ENCODE data around the gene GPR3. TPM values are rescaled to one million over a fixed set of nuclear protein-coding genes. Genes with fewer than 3 reads are reported as not detected.

The GPR3 gene
- total RNA-seq, 1 experiment from 2014 or later: 0.98 TPM

DNA sequence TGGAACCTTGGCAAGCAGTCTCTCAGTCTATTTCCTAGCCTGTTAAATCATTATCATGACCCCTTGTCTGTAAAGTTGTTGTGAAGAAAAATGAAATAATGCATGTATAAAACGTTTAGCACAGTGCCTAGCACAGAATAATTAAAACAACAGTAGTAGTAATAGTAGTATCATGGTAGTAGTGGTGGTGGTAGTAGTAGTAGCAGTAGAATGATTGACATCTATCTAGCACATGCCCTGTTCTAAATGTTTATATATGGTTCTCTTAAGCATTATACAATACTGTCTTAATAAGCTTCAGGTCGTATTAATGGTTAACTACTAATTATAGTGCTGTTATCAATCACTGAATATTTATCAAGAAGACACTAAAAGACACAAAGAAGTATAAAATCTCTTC, 46.7 kb downstream of the GPR3 start:
- Histone ChIP-seq H3K27ac (no peak overlapping the region), H3K27me3 (ENCODE audit: insufficient read depth, low read depth) (no peaks in the 10 kb centered on the region), H3K9me3 (ENCODE audit: insufficient read depth, low read depth) (no peaks in the 10 kb centered on the region), H3K4me2 (no peak overlapping the region), H3K4me3 (no peak overlapping the region), H2AFZ (no peak overlapping the region), H3K36me3 (ENCODE audit: low read depth) (no peaks in the 10 kb centered on the region), H3K9me2 (ENCODE audit: insufficient read depth) (no peaks in the 10 kb centered on the region), H3K79me2 (ENCODE audit: low read depth) (peaks cover 55% of the 10 kb centered on the region), H4K20me1 (ENCODE audit: insufficient read depth) (no peaks in the 10 kb centered on the region), H3K4me1 (replicated peaks; ENCODE audit: insufficient read depth) (peaks cover 32% of the 10 kb centered on the region), H3F3A (ENCODE audit: insufficient read depth, low read depth) (peaks cover 8% of the 10 kb centered on the region; the same call in 1 of the 2 replicates)
- ChIA-PET POLR2A (ENCODE audit: unreplicated experiment) (no interaction called here), CTCF (no interaction called here)
- TF ChIP-seq, protein P1, sequence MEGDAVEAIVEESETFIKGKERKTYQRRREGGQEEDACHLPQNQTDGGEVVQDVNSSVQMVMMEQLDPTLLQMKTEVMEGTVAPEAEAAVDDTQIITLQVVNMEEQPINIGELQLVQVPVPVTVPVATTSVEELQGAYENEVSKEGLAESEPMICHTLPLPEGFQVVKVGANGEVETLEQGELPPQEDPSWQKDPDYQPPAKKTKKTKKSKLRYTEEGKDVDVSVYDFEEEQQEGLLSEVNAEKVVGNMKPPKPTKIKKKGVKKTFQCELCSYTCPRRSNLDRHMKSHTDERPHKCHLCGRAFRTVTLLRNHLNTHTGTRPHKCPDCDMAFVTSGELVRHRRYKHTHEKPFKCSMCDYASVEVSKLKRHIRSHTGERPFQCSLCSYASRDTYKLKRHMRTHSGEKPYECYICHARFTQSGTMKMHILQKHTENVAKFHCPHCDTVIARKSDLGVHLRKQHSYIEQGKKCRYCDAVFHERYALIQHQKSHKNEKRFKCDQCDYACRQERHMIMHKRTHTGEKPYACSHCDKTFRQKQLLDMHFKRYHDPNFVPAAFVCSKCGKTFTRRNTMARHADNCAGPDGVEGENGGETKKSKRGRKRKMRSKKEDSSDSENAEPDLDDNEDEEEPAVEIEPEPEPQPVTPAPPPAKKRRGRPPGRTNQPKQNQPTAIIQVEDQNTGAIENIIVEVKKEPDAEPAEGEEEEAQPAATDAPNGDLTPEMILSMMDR (conservative IDR thresholded peaks at IDR 0.05): no peak
- no peak for TF ChIP-seq EZH2 (IDR thresholded peaks at IDR 0.05; ENCODE audit: low read depth)
- no TSS peak for BruUV-seq (replicated peaks)
- intact Hi-C loops (cut with micrococcal nuclease; ENCODE audit: unreplicated experiment): no loop called here
- no peak for DNase-seq

DNA sequence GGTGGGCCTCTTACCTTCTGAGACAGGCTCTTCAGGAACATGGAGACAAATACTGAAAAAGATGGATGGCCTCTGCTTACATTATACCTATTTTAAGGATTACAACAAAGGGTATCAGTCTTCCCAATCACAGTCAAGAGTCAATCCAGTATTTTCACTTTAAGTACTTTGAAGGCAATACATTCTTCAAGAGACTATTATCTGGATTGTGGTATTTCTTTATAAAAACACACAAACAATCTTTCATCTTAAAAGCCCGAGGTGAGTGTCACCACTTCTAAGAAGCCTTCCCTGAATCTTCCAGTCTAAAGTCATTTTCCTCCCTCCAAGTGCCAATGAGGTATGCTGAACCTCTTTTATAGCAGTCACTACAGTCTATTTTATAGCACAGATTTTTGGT, 52.2 kb downstream of the GPR3 start:
- ChIA-PET POLR2A (ENCODE audit: unreplicated experiment) (no interaction called here), CTCF (no interaction called here)
- BruUV-seq (replicated peaks): no TSS peak
- H3K27me3 ChIP-seq (ENCODE audit: insufficient read depth, low read depth): no peaks in the 10 kb centered on the region
- no peak overlapping the region for H2AFZ ChIP-seq
- TF ChIP-seq, protein P1 (conservative IDR thresholded peaks at IDR 0.05): no peak
- no peak for TF ChIP-seq EZH2 (IDR thresholded peaks at IDR 0.05; ENCODE audit: low read depth)
- no peak overlapping the region for H3K27ac ChIP-seq
- no peak overlapping the region for H3K4me3 ChIP-seq
- no peaks in the 10 kb centered on the region for H3K4me1 ChIP-seq (replicated peaks; ENCODE audit: insufficient read depth)
- no peak for DNase-seq
- H3K9me3 ChIP-seq (ENCODE audit: insufficient read depth, low read depth): no peaks in the 10 kb centered on the region
- H3K79me2 ChIP-seq (ENCODE audit: low read depth): peaks cover 31% of the 10 kb centered on the region
- intact Hi-C loops (cut with micrococcal nuclease; ENCODE audit: unreplicated experiment): no loop called here
- peaks cover 3% of the 10 kb centered on the region; the same call in 1 of the 2 replicates for H4K20me1 ChIP-seq (ENCODE audit: insufficient read depth)
- H3K36me3 ChIP-seq (ENCODE audit: low read depth): no peaks in the 10 kb centered on the region
- no peak overlapping the region for H3K4me2 ChIP-seq
- no peaks in the 10 kb centered on the region for H3F3A ChIP-seq (ENCODE audit: insufficient read depth, low read depth)
- no peaks in the 10 kb centered on the region for H3K9me2 ChIP-seq (ENCODE audit: insufficient read depth)

Other genes with a start within 250 kb of the GPR3 start
- gene SLC9A1, start 237.5 kb upstream of the GPR3 start, total RNA-seq (2021): 17.9 and 27.5 TPM in 2 replicates
- gene WDTC1, start 158.0 kb upstream of the GPR3 start, total RNA-seq (2021): 37.1 and 39.2 TPM in 2 replicates
- 32.0 and 32.8 TPM in 2 replicates for gene TMEM222, start 70.5 kb upstream of the GPR3 start, total RNA-seq (2021)
- 43.7 and 49.8 TPM in 2 replicates for gene SYTL1, start 50.6 kb upstream of the GPR3 start, total RNA-seq (2021)
- 25.1 and 26.2 TPM in 2 replicates for gene MAP3K6, start 25.7 kb upstream of the GPR3 start, total RNA-seq (2021)
- gene FCN3, start 17.8 kb upstream of the GPR3 start, total RNA-seq (2021): not detected in 2 replicates
- 0.63 and 1.7 TPM in 2 replicates for gene CD164L2, start 9.3 kb upstream of the GPR3 start, total RNA-seq (2021)
- gene WASF2, start 97.5 kb downstream of the GPR3 start, total RNA-seq (2021): 96.5 and 134 TPM in 2 replicates
- 45.9 and 48.8 TPM in 2 replicates for gene AHDC1, start 211.5 kb downstream of the GPR3 start, total RNA-seq (2021)
- gene FGR, start 242.6 kb downstream of the GPR3 start, total RNA-seq (2021): not detected in 2 replicates